K562 (cell line): ENCODE measurements around the gene MYBPC3. TPM values are rescaled to one million over a fixed set of nuclear protein-coding genes. Genes with fewer than 3 reads are reported as not detected.
A peak's percentile ranks its signal among the peaks of the same experiment; 100 is the strongest.

Source experiments
- ATF2 ChIP-seq: sonication (generic); formaldehyde crosslinking; IDR thresholded peaks from 2 replicates; pipeline ENCODE4 v1.8.1; 2022; ENCODE audit warnings: missing genetic modification reagents
- BCLAF1 ChIP-seq, 2 experiments: fragments of 450-650 bp in 1 of 2; IDR thresholded peaks; 2 replicates each; pipeline ENCODE4 v1.6.1; 2011 to 2017; ENCODE audit warnings: low read depth in 2 of 2, antibody characterized with exemption in 1 of 2, borderline replicate concordance in 1 of 2, low read length in 1 of 2, mild to moderate bottlenecking in 1 of 2, mixed read lengths in 1 of 2; ENCODE audit not compliant: control insufficient read depth in 1 of 2
- BHLHE40 ChIP-seq: IDR thresholded peaks from 2 replicates; pipeline ENCODE4 v1.6.1; 2011; ENCODE audit warnings: low read length, improper control_type of control experiment
- BRF1 ChIP-seq: IDR thresholded peaks from 3 replicates; pipeline ENCODE4 v1.6.1; 2011; ENCODE audit warnings: borderline replicate concordance, mild to moderate bottlenecking; ENCODE audit not compliant: insufficient read length; ENCODE audit errors: extremely low read depth
- CREB1 ChIP-seq, 2 experiments: sonication (generic) in 1 of 2; formaldehyde crosslinking in 1 of 2; IDR thresholded peaks; 2 replicates each; pipeline versions ENCODE4 v1.6.1 to v1.8.0; 2012 to 2022; ENCODE audit warnings: inconsistent platforms in 1 of 2, mild to moderate bottlenecking in 1 of 2, missing genetic modification reagents in 1 of 2, moderate library complexity in 1 of 2
- KDM4B ChIP-seq, 2 experiments: fragments of 450-650 bp in 1 of 2; sonication (generic) in 1 of 2; IDR thresholded peaks; 2 replicates each; pipeline ENCODE4 v1.6.1; 2016 to 2017; ENCODE audit warnings: borderline replicate concordance in 2 of 2, antibody characterized with exemption in 1 of 2, low read depth in 1 of 2, mild to moderate bottlenecking in 1 of 2
- LCOR ChIP-seq: sonication (generic); formaldehyde crosslinking; IDR thresholded peaks from 2 replicates; pipeline ENCODE4 v1.8.0; 2022; ENCODE audit warnings: mild to moderate bottlenecking, missing genetic modification reagents
- MED1 ChIP-seq: sonication (generic); formaldehyde crosslinking; IDR thresholded peaks from 2 replicates; pipeline ENCODE4 v1.8.1; 2023; ENCODE audit warnings: missing genetic modification reagents, borderline replicate concordance
- MEIS2 ChIP-seq: fragments of 450-650 bp; IDR thresholded peaks from 2 replicates; pipeline ENCODE4 v1.6.1; 2014; ENCODE audit warnings: mild to moderate bottlenecking; ENCODE audit not compliant: partially characterized antibody
- MXD1 ChIP-seq: fragments of 250-450 bp; sonication (Bioruptor Pico); IDR thresholded peaks from 2 replicates; pipeline ENCODE4 v1.8.0; 2021; ENCODE audit warnings: borderline replicate concordance, mild to moderate bottlenecking, moderate library complexity; ENCODE audit not compliant: poor library complexity, severe bottlenecking
- MYC ChIP-seq, 2 experiments: fragments of 250-450 bp in 1 of 2; sonication (Bioruptor Pico) in 1 of 2; IDR thresholded peaks; 2 replicates each; pipeline versions ENCODE4 v1.5.1 to v1.6.1; 2012 to 2021; ENCODE audit warnings: low read depth in 2 of 2, borderline replicate concordance in 1 of 2, improper control_type of control experiment in 1 of 2, low read length in 1 of 2, mild to moderate bottlenecking in 1 of 2, moderate library complexity in 1 of 2
- PCBP1 ChIP-seq: fragments of 200-400 bp; formaldehyde crosslinking; IDR thresholded peaks from 2 replicates; pipeline ENCODE4 v1.6.1; 2018; ENCODE audit warnings: mild to moderate bottlenecking, low read depth, low read length; ENCODE audit not compliant: poor library complexity, severe bottlenecking
- SETDB1 ChIP-seq: IDR thresholded peaks from one replicate; pipeline ENCODE4 v1.6.1; 2012; ENCODE audit warnings: low read length, control low read depth, inconsistent platforms
- TBL1XR1 ChIP-seq, 2 experiments: IDR thresholded peaks; 2 replicates each; pipeline ENCODE4 v1.6.1; 2012; ENCODE audit warnings: improper control_type of control experiment in 2 of 2, low read length in 2 of 2, mild to moderate bottlenecking in 1 of 2
- YY1 ChIP-seq, 3 experiments: IDR thresholded peaks; 2 replicates each; pipeline ENCODE4 v1.6.1; 2011; ENCODE audit warnings: low read length in 2 of 3, mild to moderate bottlenecking in 2 of 3, moderate library complexity in 2 of 3, borderline replicate concordance in 1 of 3, control low read depth in 1 of 3, low read depth in 1 of 3; ENCODE audit not compliant: insufficient read depth in 3 of 3, insufficient replicate concordance in 2 of 3, control insufficient read depth in 1 of 3, insufficient read length in 1 of 3; ENCODE audit errors: extremely low read depth in 1 of 3
- ZBED1 ChIP-seq: IDR thresholded peaks from 2 replicates; pipeline ENCODE4 v1.6.1; 2014
- ZNF217 ChIP-seq: sonication (generic); formaldehyde crosslinking; IDR thresholded peaks from 2 replicates; pipeline ENCODE4 v1.8.0; 2022; ENCODE audit warnings: mild to moderate bottlenecking, missing genetic modification reagents
- ZNF561 ChIP-seq: fragments of 450-650 bp; formaldehyde crosslinking; conservative IDR thresholded peaks from 2 replicates; pipeline ENCODE4 v1.4.0; 2020; ENCODE audit warnings: mild to moderate bottlenecking, moderate library complexity
- polyA plus RNA-seq, 8 experiments: library from polyadenylated mRNA; depleted of rRNA in 4 of 8; stranded (reverse) in 5 of 8; unstranded in 3 of 8; fragments of >200 nt; fragmentation: Nextera tagmentation in 2 of 8; fragmentation: Illumina TruSeq in 1 of 8; extraction: Ambion mirVana in 2 of 8; extraction: Trizol in 1 of 8; gene quantifications; 2 replicates each; pipeline versions ENCODE4 v1.2.1 to v1.2.3, GENCODE V29; 2011 to 2014; ENCODE audit warnings: inconsistent platforms in 1 of 8, missing spikeins in 1 of 8
- total RNA-seq, 7 experiments: library from RNA; depleted of rRNA in 6 of 7; stranded (reverse); fragments of >200 nt in 6 of 7; fragmentation: Illumina TruSeq in 2 of 7; extraction: Trizol in 2 of 7; gene quantifications; 2 replicates each; pipeline versions ENCODE4 v1.2.1 to v1.2.3, GENCODE V29; 2011 to 2021; ENCODE audit warnings: low replicate concordance in 1 of 7

The MYBPC3 gene
- total and polyA plus RNA-seq, 9 of the 15 experiments (the other 6 are each of a cell fraction or from before 2014, with no cell fraction given): 0.01 TPM; not detected in 8

- TF ChIP-seq KDM4B (IDR thresholded peaks at IDR 0.05; ENCODE audit: borderline replicate concordance in 2 of 2, low read depth in 1 of 2): no peak
- TF ChIP-seq SETDB1: no peak
- peak; percentile 60 for TF ChIP-seq MYC (IDR thresholded peaks at IDR 0.05; ENCODE audit: low read depth, low read length)
- no peak for TF ChIP-seq MYC (CRISPR knock-in tag; IDR thresholded peaks at IDR 0.05; ENCODE audit: borderline replicate concordance, low read depth)
- TF ChIP-seq YY1 (IDR thresholded peaks at IDR 0.05; ENCODE audit: borderline replicate concordance in 1 of 3, control insufficient read depth in 1 of 3, extremely low read depth in 1 of 3, insufficient read depth in 3 of 3, insufficient read length in 1 of 3, insufficient replicate concordance in 2 of 3, low read depth in 1 of 3, low read length in 2 of 3): peak in 1 of 3 experiments; percentile 64
- no peak for TF ChIP-seq ATF2 (CRISPR knock-in tag)
- no peak for TF ChIP-seq MED1 (CRISPR knock-in tag)
- TF ChIP-seq MXD1 (CRISPR knock-in tag): no peak
- TF ChIP-seq LCOR (CRISPR knock-in tag): no peak
- TF ChIP-seq TBL1XR1 (IDR thresholded peaks at IDR 0.05; ENCODE audit: low read length in 2 of 2): 0 out of 4 replicates have a peak, but pooled peaks of 1 of the 2 experiments have one; percentile 11
- TF ChIP-seq BRF1: no peak
- TF ChIP-seq BHLHE40: peak; percentile 48
- peak; percentile 33; the same call in 1 of the 2 replicates for TF ChIP-seq CREB1 (IDR thresholded peaks at IDR 0.05)
- peak; percentile 45; the same call in 1 of the 2 replicates for TF ChIP-seq CREB1 (CRISPR knock-in tag; IDR thresholded peaks at IDR 0.05)
- TF ChIP-seq MEIS2: no peak
- TF ChIP-seq ZBED1: no peak
- no peak for TF ChIP-seq PCBP1
- TF ChIP-seq ZNF561 (CRISPR knock-in tag): no peak
- no peak for TF ChIP-seq BCLAF1 (IDR thresholded peaks at IDR 0.05; ENCODE audit: borderline replicate concordance in 1 of 2, control insufficient read depth in 1 of 2, low read depth in 2 of 2, low read length in 1 of 2)
- no peak for TF ChIP-seq ZNF217 (CRISPR knock-in tag)
Measured at GRCh38 chr11:47355283-47356128, 3.0 kb upstream of the MYBPC3 start (continued).
